ENCODE measurements around the gene HNRNPD. TPM values are rescaled to one million over a fixed set of nuclear protein-coding genes. Genes with fewer than 3 reads are reported as not detected.
"Not testable (repeated sequence)": the region's sequence is repeated elsewhere in the genome, so short reads cannot be mapped to it uniquely, and the experiment has no call there.

Gene HNRNPD
- total RNA-seq, 4 donors from 2014 or later: 95.6 to 342 (median 136) TPM

DNA sequence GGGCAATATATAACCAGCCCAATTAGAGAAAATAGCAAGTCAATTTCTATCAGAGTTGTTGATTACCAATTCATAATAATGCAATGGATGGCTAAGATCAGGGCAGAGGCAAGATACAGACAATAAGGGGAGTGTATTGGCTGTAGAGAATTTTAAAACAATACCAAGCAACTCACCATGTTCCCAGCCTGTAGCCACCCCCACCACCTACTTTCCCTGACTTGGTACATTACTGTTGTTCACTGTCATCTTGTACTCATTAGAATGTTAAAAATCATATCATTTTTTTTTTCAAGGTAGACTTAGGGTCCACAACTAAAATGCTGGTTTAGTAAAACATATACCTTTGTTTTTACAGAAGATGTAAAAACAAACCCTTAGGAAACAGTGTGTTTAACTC lies 27.7 kb downstream of the HNRNPD start:
- H3K4me3 ChIP-seq: no peak overlapping the region
- H3K4me1 ChIP-seq: no peaks in the 10 kb centered on the region
- no peaks in the 10 kb centered on the region for H3K27me3 ChIP-seq
- peaks cover 0 to 15% (median 0%) of the 10 kb centered on the region in 3 donors for H3K36me3 ChIP-seq
- no peak for TF ChIP-seq POLR2A (IDR thresholded peaks at IDR 0.05)
- TF ChIP-seq, protein P1, sequence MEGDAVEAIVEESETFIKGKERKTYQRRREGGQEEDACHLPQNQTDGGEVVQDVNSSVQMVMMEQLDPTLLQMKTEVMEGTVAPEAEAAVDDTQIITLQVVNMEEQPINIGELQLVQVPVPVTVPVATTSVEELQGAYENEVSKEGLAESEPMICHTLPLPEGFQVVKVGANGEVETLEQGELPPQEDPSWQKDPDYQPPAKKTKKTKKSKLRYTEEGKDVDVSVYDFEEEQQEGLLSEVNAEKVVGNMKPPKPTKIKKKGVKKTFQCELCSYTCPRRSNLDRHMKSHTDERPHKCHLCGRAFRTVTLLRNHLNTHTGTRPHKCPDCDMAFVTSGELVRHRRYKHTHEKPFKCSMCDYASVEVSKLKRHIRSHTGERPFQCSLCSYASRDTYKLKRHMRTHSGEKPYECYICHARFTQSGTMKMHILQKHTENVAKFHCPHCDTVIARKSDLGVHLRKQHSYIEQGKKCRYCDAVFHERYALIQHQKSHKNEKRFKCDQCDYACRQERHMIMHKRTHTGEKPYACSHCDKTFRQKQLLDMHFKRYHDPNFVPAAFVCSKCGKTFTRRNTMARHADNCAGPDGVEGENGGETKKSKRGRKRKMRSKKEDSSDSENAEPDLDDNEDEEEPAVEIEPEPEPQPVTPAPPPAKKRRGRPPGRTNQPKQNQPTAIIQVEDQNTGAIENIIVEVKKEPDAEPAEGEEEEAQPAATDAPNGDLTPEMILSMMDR (IDR thresholded peaks at IDR 0.05): no peak
- H3K9me3 ChIP-seq: no peaks in the 10 kb centered on the region
- no peak overlapping the region for H3K27ac ChIP-seq
- no peak for DNase-seq

DNA sequence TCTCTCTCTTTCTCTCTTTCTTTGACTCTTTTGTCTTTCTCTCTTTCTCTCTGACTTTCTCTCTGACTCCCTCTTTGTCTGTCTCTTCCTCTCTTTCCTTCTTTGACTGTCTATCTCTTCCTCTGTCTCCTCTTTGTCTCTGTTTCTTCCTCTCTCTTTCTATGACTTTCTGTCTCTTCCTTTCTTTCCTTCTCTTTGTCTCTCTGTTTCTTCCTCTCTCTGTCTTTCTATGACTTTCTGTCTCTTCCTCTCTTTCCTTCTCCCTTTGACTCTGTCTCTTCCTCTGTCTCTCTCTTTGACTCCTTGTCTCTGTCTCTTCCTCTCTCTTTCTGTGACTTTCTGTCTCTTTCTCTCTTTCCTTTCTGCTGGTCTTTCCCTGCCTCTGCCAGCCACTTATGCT lies 38.7 kb downstream of the HNRNPD start:
- H3K27me3 ChIP-seq: no peaks in the 10 kb centered on the region
- no peaks in the 10 kb centered on the region for H3K9me3 ChIP-seq
- H3K4me3 ChIP-seq: no peak overlapping the region
- no peak for DNase-seq
- no peak for TF ChIP-seq POLR2A (IDR thresholded peaks at IDR 0.05)
- TF ChIP-seq, protein P1 (IDR thresholded peaks at IDR 0.05): no peak
- H3K4me1 ChIP-seq: no peaks in the 10 kb centered on the region
- H3K36me3 ChIP-seq: no peaks in the 10 kb centered on the region
- no peak overlapping the region for H3K27ac ChIP-seq

DNA sequence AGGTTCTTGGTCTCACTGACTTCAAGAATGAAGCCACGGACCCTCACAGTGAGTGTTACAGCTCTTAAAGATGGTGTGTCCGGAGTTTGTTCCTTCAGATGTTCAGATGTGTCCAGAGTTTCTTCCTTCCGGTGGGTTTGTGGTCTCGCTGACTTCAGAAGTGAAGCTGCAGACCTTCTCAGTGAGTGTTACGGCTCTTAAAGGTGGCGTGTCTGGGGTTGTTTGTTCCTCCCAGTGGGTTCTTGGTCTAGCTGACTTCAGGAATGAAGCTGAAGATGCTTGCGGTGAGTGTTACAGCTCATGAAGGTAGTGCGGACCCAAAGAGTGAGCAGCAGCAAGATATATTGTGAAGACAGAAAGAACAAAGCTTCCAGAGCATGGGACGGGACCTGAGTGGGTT lies 40.1 kb downstream of the HNRNPD start:
- not testable (repeated sequence) for H3K27me3 ChIP-seq, H3K36me3 ChIP-seq, H3K27ac ChIP-seq, H3K4me1 ChIP-seq, H3K4me3 ChIP-seq, DNase-seq, H3K9me3 ChIP-seq

DNA sequence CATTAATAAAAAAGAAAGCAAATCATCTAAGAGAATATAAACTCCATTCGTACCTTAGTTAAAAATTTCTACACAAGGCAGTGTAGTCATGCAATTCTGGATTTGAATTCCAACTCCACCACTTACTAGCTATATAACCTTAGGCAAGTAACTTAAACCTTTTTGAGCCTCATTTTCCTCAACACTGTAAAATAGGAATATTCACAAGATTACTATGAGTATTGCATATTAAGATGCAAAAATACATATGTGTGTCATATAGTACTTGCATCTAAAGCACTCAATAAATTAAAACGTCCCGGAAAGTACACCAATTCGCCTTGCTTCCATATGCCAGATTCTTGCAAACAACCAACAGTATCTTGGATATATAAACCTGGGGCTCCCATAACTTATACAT lies 42.0 kb downstream of the HNRNPD start:
- TF ChIP-seq, protein P1 (IDR thresholded peaks at IDR 0.05): no peak
- no peak for TF ChIP-seq POLR2A (IDR thresholded peaks at IDR 0.05)
- no peak for DNase-seq
- Histone ChIP-seq H3K9me3 (no peaks in the 10 kb centered on the region), H3K27me3 (no peaks in the 10 kb centered on the region), H3K4me1 (no peaks in the 10 kb centered on the region), H3K27ac (no peak overlapping the region), H3K36me3 (no peaks in the 10 kb centered on the region), H3K4me3 (no peak overlapping the region)

DNA sequence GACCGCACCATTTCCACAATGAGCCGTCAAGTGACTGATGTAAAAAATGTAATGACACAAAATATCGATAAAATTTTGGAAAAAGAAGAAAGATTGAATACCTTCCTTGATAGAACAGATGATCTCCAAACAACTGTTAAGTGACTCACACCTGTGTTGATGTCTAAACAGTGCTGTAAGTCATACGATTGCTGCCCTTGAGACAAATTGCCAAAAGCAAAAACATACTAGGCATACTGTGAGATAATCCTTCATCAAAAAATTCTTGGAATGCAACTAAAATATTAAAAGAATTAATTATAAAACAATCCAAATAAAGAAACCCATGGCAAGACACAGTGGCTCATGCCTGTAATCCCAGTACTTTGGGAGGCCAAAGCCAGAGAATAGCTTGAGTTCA lies 53.4 kb downstream of the HNRNPD start:
- no peak for TF ChIP-seq POLR2A (IDR thresholded peaks at IDR 0.05)
- TF ChIP-seq, protein P1 (IDR thresholded peaks at IDR 0.05): no peak
- Histone ChIP-seq H3K27me3 (no peaks in the 10 kb centered on the region), H3K27ac (no peak overlapping the region), H3K9me3 (peaks cover 0 to 4% (median 0%) of the 10 kb centered on the region in 4 donors), H3K4me3 (no peak overlapping the region), H3K36me3 (no peaks in the 10 kb centered on the region), H3K4me1 (no peaks in the 10 kb centered on the region)
- DNase-seq: no peak

DNA sequence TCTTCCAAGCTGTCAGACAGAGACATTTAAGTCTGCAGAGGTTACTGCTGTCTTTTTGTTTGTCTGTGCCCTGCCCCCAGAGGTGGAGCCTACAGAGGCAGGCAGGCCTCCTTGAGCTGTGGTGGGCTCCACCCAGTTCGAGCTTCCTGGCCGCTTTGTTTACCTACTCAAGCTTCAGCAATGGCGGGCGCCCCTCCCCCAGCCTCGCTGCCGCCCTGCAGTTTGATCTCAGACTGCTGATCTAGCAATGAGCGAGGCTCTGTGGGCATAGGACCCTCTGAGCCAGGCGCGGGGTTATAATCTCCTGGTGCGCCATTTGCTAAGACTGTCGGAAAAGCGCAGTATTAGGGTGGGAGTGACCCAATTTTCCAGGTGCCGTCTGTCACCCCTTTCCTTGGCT lies 70.7 kb downstream of the HNRNPD start:
- not testable (repeated sequence) for H3K9me3 ChIP-seq, DNase-seq, H3K27ac ChIP-seq, H3K36me3 ChIP-seq, H3K4me1 ChIP-seq, H3K4me3 ChIP-seq, H3K27me3 ChIP-seq

Small RNA genes within 50 kb of the gene (small RNA-seq; reads per million reads assigned to genes)
- gene RF00150: 0 to 0.06 reads per million in 2 donors

Other genes with a start within 250 kb of the HNRNPD start
- gene HNRNPDL, start 56.5 kb upstream of the HNRNPD start, total RNA-seq: 100 to 1,000 TPM in 2 of 4 donors, 10 to 100 TPM in 2; 61.8 to 210 (median 101) TPM
- gene ENOPH1, start 56.6 kb upstream of the HNRNPD start, total RNA-seq: 10 to 100 TPM in 3 of 4 donors, 1 to 10 TPM in 1; 8.2 to 18.6 (median 15.2) TPM
- gene TMEM150C, start 188.0 kb upstream of the HNRNPD start, total RNA-seq: 1 to 10 TPM in 2 of 4 donors, under 1 TPM in 1, not detected in 1; 0.88 to 1.3 (median 1.1) TPM

All from Peyer's patch (tissue), 4 donors.